ENCODE measurements around the gene LSM7. TPM values are rescaled to one million over a fixed set of nuclear protein-coding genes. Genes with fewer than 3 reads are reported as not detected.

Gene LSM7
- total and polyA plus RNA-seq, 2 of the 13 experiments (the other 11 are each of a cell fraction or from before 2014, with no cell fraction given): 140 to 205 TPM

DNA sequence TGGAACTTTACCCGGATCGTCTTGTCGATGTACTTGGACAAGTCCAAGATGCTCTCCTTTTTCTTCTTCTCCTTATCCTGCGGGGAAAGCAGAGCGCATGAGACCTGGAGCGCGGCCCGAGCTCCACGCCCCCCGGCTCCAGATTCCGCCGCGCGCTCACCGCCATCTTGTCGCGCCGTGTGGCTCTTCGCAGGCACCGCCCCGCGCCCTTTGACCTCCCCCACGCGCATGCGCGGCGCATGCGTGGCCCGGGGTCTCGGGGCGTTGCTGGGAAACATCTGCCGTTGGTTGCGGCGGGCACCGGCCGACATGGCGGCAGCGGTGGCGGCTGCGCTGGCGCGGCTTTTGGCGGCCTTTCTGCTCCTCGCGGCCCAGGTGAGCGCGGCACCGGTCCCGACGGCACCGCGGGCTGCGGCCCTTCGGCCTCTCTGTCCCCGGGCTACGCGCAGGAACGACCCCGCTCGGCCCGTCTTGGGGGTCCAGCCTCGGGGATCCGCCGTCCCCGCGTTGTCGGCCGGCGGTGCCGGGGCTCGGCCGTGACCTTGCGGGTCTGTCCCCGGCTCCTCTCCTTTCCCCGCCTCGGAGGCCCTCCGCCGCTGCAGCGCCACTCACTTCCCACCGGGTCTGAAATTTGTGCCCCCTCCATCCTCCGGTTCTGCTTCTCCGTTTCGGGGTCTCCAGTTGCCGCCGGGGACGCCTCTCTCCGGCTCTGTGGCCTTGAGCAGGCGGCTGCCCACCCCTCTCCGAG, at the start of gene LSM7, which contains the start of gene SPPL2B (continued):
- TF ChIP-seq, protein P1, sequence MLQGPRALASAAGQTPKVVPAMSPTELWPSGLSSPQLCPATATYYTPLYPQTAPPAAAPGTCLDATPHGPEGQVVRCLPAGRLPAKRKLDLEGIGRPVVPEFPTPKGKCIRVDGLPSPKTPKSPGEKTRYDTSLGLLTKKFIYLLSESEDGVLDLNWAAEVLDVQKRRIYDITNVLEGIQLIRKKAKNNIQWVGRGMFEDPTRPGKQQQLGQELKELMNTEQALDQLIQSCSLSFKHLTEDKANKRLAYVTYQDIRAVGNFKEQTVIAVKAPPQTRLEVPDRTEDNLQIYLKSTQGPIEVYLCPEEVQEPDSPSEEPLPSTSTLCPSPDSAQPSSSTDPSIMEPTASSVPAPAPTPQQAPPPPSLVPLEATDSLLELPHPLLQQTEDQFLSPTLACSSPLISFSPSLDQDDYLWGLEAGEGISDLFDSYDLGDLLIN (CRISPR knock-in tag; IDR thresholded peaks at IDR 0.05; ENCODE audit: borderline replicate concordance): no peak
- TF ChIP-seq PAWR (CRISPR knock-in tag; IDR thresholded peaks at IDR 0.05; ENCODE audit: borderline replicate concordance) (no peak), U2AF1 (optimal IDR thresholded peaks at IDR 0.05; ENCODE audit: low read depth, low read length) (no peak), ERF (CRISPR knock-in tag; IDR thresholded peaks at IDR 0.05) (peak; percentile 60; the same call in 1 of the 2 replicates), NFATC3 (CRISPR knock-in tag; IDR thresholded peaks at IDR 0.05) (no peak), ZNF672 (CRISPR knock-in tag; IDR thresholded peaks at IDR 0.05) (no peak), SMARCC2 (IDR thresholded peaks at IDR 0.05) (no peak), MEIS1 (CRISPR knock-in tag; IDR thresholded peaks at IDR 0.05; ENCODE audit: borderline replicate concordance) (no peak), ZNF460 (CRISPR knock-in tag; IDR thresholded peaks at IDR 0.05; ENCODE audit: borderline replicate concordance) (no peak), CENPX (CRISPR knock-in tag; IDR thresholded peaks at IDR 0.05) (no peak), SRF (IDR thresholded peaks at IDR 0.05; ENCODE audit: low read depth, low read length) (no peak), BRCA1 (CRISPR knock-in tag; IDR thresholded peaks at IDR 0.05) (0 out of 2 replicates have a peak, but pooled peaks have one; percentile 68), TBX2 (CRISPR knock-in tag; IDR thresholded peaks at IDR 0.05; ENCODE audit: borderline replicate concordance) (peak; percentile 65; the same call in 1 of the 2 replicates), PHF8 (CRISPR knock-in tag; IDR thresholded peaks at IDR 0.05) (peak; percentile 82), CEBPB (IDR thresholded peaks at IDR 0.05; ENCODE audit: borderline replicate concordance, low read depth, low read length) (no peak), CENPT (CRISPR knock-in tag; IDR thresholded peaks at IDR 0.05; ENCODE audit: low read depth) (0 out of 2 replicates have a peak, but pooled peaks have one; percentile 71), ZNF274 (CRISPR knock-in tag; IDR thresholded peaks at IDR 0.05) (no peak), ZNF230 (CRISPR knock-in tag; IDR thresholded peaks at IDR 0.05) (no peak)
- TF ChIP-seq, protein P2, sequence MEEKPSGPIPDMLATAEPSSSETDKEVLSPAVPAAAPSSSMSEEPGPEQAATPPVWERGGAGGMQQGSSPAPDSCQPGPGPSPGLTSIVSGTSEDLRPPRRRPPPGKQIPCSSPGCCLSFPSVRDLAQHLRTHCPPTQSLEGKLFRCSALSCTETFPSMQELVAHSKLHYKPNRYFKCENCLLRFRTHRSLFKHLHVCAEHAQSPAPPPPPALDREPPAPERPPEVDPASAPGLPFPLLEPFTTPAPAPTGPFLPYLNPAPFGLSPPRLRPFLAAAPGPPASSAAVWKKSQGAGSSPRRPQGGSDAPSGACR (CRISPR knock-in tag; IDR thresholded peaks at IDR 0.05): no peak
- TF ChIP-seq, protein P3, sequence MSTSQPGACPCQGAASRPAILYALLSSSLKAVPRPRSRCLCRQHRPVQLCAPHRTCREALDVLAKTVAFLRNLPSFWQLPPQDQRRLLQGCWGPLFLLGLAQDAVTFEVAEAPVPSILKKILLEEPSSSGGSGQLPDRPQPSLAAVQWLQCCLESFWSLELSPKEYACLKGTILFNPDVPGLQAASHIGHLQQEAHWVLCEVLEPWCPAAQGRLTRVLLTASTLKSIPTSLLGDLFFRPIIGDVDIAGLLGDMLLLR (CRISPR knock-in tag; IDR thresholded peaks at IDR 0.05): no peak
- TF ChIP-seq, protein P4, sequence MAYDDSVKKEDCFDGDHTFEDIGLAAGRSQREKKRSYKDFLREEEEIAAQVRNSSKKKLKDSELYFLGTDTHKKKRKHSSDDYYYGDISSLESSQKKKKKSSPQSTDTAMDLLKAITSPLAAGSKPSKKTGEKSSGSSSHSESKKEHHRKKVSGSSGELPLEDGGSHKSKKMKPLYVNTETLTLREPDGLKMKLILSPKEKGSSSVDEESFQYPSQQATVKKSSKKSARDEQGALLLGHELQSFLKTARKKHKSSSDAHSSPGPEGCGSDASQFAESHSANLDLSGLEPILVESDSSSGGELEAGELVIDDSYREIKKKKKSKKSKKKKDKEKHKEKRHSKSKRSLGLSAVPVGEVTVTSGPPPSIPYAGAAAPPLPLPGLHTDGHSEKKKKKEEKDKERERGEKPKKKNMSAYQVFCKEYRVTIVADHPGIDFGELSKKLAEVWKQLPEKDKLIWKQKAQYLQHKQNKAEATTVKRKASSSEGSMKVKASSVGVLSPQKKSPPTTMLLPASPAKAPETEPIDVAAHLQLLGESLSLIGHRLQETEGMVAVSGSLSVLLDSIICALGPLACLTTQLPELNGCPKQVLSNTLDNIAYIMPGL (CRISPR knock-in tag; IDR thresholded peaks at IDR 0.05; ENCODE audit: borderline replicate concordance in 1 of 2, low read depth in 1 of 2): peak in 1 of 2 experiments; percentile 61; a peak in 1 of 4 replicates
- TF ChIP-seq, protein P5, sequence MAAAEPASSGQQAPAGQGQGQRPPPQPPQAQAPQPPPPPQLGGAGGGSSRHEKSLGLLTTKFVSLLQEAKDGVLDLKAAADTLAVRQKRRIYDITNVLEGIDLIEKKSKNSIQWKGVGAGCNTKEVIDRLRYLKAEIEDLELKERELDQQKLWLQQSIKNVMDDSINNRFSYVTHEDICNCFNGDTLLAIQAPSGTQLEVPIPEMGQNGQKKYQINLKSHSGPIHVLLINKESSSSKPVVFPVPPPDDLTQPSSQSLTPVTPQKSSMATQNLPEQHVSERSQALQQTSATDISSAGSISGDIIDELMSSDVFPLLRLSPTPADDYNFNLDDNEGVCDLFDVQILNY (CRISPR knock-in tag; conservative IDR thresholded peaks at IDR 0.05): peak; percentile 62
- TF ChIP-seq, protein P6, sequence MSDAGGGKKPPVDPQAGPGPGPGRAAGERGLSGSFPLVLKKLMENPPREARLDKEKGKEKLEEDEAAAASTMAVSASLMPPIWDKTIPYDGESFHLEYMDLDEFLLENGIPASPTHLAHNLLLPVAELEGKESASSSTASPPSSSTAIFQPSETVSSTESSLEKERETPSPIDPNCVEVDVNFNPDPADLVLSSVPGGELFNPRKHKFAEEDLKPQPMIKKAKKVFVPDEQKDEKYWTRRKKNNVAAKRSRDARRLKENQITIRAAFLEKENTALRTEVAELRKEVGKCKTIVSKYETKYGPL (CRISPR knock-in tag; IDR thresholded peaks at IDR 0.05): no peak

All from HepG2 (cell line).